T-helper 2 cell treated with Interferon-gamma antibody and Interleukin-4, amounts not matched to agents 100 ng/mL and 5 ng/mL, for 36 hours (primary cell): Measurements from ENCODE around the gene ESPNL. TPM values are rescaled to one million over a fixed set of nuclear protein-coding genes. Genes with fewer than 3 reads are reported as not detected.
"Not testable (repeated sequence)": the region's sequence is repeated elsewhere in the genome, so short reads cannot be mapped to it uniquely, and the experiment has no call there.

Source experiments
- intact Hi-C: fragments of 100-400 bp; cut with micrococcal nuclease; formaldehyde crosslinking; loops from one replicate; pipeline ENCODE4 v1.15.1; 2023
- total RNA-seq: library from RNA; stranded (reverse); gene quantifications from 2 replicates; pipeline ENCODE4 v1.2.3, GENCODE V29; 2022

Gene ESPNL
- total RNA-seq: 0.05 and 0.14 TPM in 2 replicates

GRCh38 chr2:238100049-238100820 is at the start of gene ESPNL:
ESPNL (plus strand) TSS chr2:238100340; CDS start chr2:238100420, 80 bp downstream.
- intact Hi-C loops: no loop called here

- intact Hi-C loops: no loop called here
Observed at GRCh38 chr2:238053191-238053776, 46.9 kb upstream of the ESPNL start.

- intact Hi-C loops: no loop called here
Observed at GRCh38 chr2:238055841-238056240, 44.3 kb upstream of the ESPNL start.

GRCh38 chr2:238057696-238058575 is 42.2 kb upstream of the ESPNL start:
- intact Hi-C loops: not testable (repeated sequence)

GRCh38 chr2:238059505-238059904 is 40.6 kb upstream of the ESPNL start:
- intact Hi-C loops: no loop called here

- intact Hi-C loops: loop anchor here (1.0 to 2.0 kb wide), 7 partner anchors 62 to 367 kb away; partner anchors contain the start of genes HES6, ILKAP and PER2
Observed at GRCh38 chr2:238060096-238060541, 40.0 kb upstream of the ESPNL start.

GRCh38 chr2:238060542-238061314 is 39.4 kb upstream of the ESPNL start, which contains the start of gene SCLY:
SCLY (plus strand) TSS chr2:238061001; CDS start chr2:238061055, 54 bp downstream.
- intact Hi-C loops: loop anchor here (1.0 to 2.0 kb wide), 7 partner anchors 62 to 368 kb away; partner anchors contain the start of genes HES6, ILKAP and PER2

- intact Hi-C loops: loop anchor here (2.0 kb wide), 4 partner anchors 139 to 369 kb away; partner anchors contain the start of genes ILKAP and PER2
Observed at GRCh38 chr2:238061315-238062202, 38.6 kb upstream of the ESPNL start.

GRCh38 chr2:238063414-238064189 is 36.5 kb upstream of the ESPNL start:
- intact Hi-C loops: no loop called here

- intact Hi-C loops: no loop called here
Observed at GRCh38 chr2:238064376-238064775, 35.8 kb upstream of the ESPNL start.

- intact Hi-C loops: no loop called here
Observed at GRCh38 chr2:238065071-238065846, 34.9 kb upstream of the ESPNL start.

GRCh38 chr2:238066218-238066617 is 33.9 kb upstream of the ESPNL start:
- intact Hi-C loops: no loop called here

GRCh38 chr2:238066718-238067117 is 33.4 kb upstream of the ESPNL start:
- intact Hi-C loops: not testable (repeated sequence)

- intact Hi-C loops: no loop called here
Observed at GRCh38 chr2:238067939-238068338, 32.2 kb upstream of the ESPNL start.

GRCh38 chr2:238069021-238069709 is 31.0 kb upstream of the ESPNL start:
- intact Hi-C loops: no loop called here

- intact Hi-C loops: no loop called here
Observed at GRCh38 chr2:238069877-238070276, 30.3 kb upstream of the ESPNL start.

GRCh38 chr2:238075397-238075796 is 24.7 kb upstream of the ESPNL start:
- intact Hi-C loops: no loop called here
